Measurements from ENCODE around the gene MBOAT1. TPM values are rescaled to one million over a fixed set of nuclear protein-coding genes. Genes with fewer than 3 reads are reported as not detected.

MBOAT1 gene
- polyA plus RNA-seq, 1 donor (not counting 4 experiments of a cell fraction or from before 2014, with no cell fraction given), result 4.9 TPM

GRCh38 chr6:20166210-20166609 lies 46.1 kb downstream of the MBOAT1 start:
- FAIRE-seq, result no peak

GRCh38 chr6:20162515-20162914 lies 49.8 kb downstream of the MBOAT1 start:
- Histone ChIP-seq H3K4me2 (ENCODE audit: control insufficient read depth, extremely low read depth, insufficient read depth, low read depth, low read length) (no peak overlapping the region), H2AFZ (ENCODE audit: control insufficient read depth, low read length) (no peak overlapping the region), H3K9ac (ENCODE audit: control insufficient read depth, extremely low read depth, insufficient read depth, low read length) (no peak overlapping the region), H4K20me1 (ENCODE audit: control insufficient read depth, extremely low read depth, insufficient read depth, low read length) (no peaks in the 10 kb centered on the region), H3K4me3 (ENCODE audit: control insufficient read depth in 2 of 3, extremely low read depth in 1 of 3, insufficient read depth in 2 of 3, low read depth in 1 of 3, low read length in 3 of 3) (no peak overlapping the region), H3K9me1 (ENCODE audit: control insufficient read depth, extremely low read depth, insufficient read depth, low read length) (no peaks in the 10 kb centered on the region), H3K4me1 (ENCODE audit: control insufficient read depth, extremely low read depth, insufficient read depth, low read length) (no peaks in the 10 kb centered on the region), H3K27me3 (ENCODE audit: control insufficient read depth, extremely low read depth, insufficient read depth, low read length) (no peaks in the 10 kb centered on the region), H3K27ac (ENCODE audit: control insufficient read depth, insufficient read depth, low read length) (no peak overlapping the region), H3K79me2 (ENCODE audit: control insufficient read depth, insufficient read depth, low read length) (no peaks in the 10 kb centered on the region), H3K36me3 (ENCODE audit: control insufficient read depth in 2 of 2, extremely low read depth in 1 of 2, insufficient read depth in 2 of 2, low read length in 2 of 2) (no peaks in the 10 kb centered on the region), H3K9me3 (ENCODE audit: control insufficient read depth, low read depth, low read length) (no peaks in the 10 kb centered on the region)
- dilution Hi-C loops (cut with MboI; ENCODE audit: extremely low pct_ligation_motif_present, low sequenced_read_pairs), result no loop called here
- DNase-seq (ENCODE audit: low read depth, low spot score) (no peak), FAIRE-seq (no peak)
- TF ChIP-seq CTCF (optimal IDR thresholded peaks at IDR 0.05 in 1 of 3, IDR thresholded peaks at IDR 0.05 in 1 of 3, conservative IDR thresholded peaks at IDR 0.05 in 1 of 3; ENCODE audit: extremely low read depth in 1 of 3, insufficient read depth in 2 of 3, low read length in 3 of 3), result no peak
- no peak for TF ChIP-seq EZH2 (IDR thresholded peaks at IDR 0.05; ENCODE audit: low read length)

More at GRCh38 chr6:20166210-20166609, 46.1 kb downstream of the MBOAT1 start:
- Histone ChIP-seq H3K4me3 (ENCODE audit: control insufficient read depth in 2 of 3, extremely low read depth in 1 of 3, insufficient read depth in 2 of 3, low read depth in 1 of 3, low read length in 3 of 3) (no peak overlapping the region), H3K27ac (ENCODE audit: control insufficient read depth, insufficient read depth, low read length) (no peak overlapping the region), H3K36me3 (ENCODE audit: control insufficient read depth in 2 of 2, extremely low read depth in 1 of 2, insufficient read depth in 2 of 2, low read length in 2 of 2) (no peaks in the 10 kb centered on the region), H3K27me3 (ENCODE audit: control insufficient read depth, extremely low read depth, insufficient read depth, low read length) (no peaks in the 10 kb centered on the region), H3K4me1 (ENCODE audit: control insufficient read depth, extremely low read depth, insufficient read depth, low read length) (no peaks in the 10 kb centered on the region), H2AFZ (ENCODE audit: control insufficient read depth, low read length) (no peak overlapping the region), H3K9me3 (ENCODE audit: control insufficient read depth, low read depth, low read length) (no peaks in the 10 kb centered on the region), H3K79me2 (ENCODE audit: control insufficient read depth, insufficient read depth, low read length) (no peaks in the 10 kb centered on the region), H3K4me2 (ENCODE audit: control insufficient read depth, extremely low read depth, insufficient read depth, low read depth, low read length) (no peak overlapping the region), H3K9me1 (ENCODE audit: control insufficient read depth, extremely low read depth, insufficient read depth, low read length) (peaks cover 3% of the 10 kb centered on the region), H3K9ac (ENCODE audit: control insufficient read depth, extremely low read depth, insufficient read depth, low read length) (no peak overlapping the region), H4K20me1 (ENCODE audit: control insufficient read depth, extremely low read depth, insufficient read depth, low read length) (no peaks in the 10 kb centered on the region)
- no peak for DNase-seq (ENCODE audit: low read depth, low spot score)
- TF ChIP-seq CTCF (optimal IDR thresholded peaks at IDR 0.05 in 1 of 3, IDR thresholded peaks at IDR 0.05 in 1 of 3, conservative IDR thresholded peaks at IDR 0.05 in 1 of 3; ENCODE audit: extremely low read depth in 1 of 3, insufficient read depth in 2 of 3, low read length in 3 of 3) (no peak), EZH2 (IDR thresholded peaks at IDR 0.05; ENCODE audit: low read length) (no peak)
- dilution Hi-C loops (cut with MboI; ENCODE audit: extremely low pct_ligation_motif_present, low sequenced_read_pairs), result no loop called here
